HK-2 (cell line): Measurements from ENCODE around the gene ICE1.
"Not testable (repeated sequence)": the region's sequence is repeated elsewhere in the genome, so short reads cannot be mapped to it uniquely, and the experiment has no call there.

Experiments used
- DNase-seq: peaks from one replicate; pipeline ENCODE4 v3.0.0-alpha.2; 2018; ENCODE audit not compliant: unreplicated experiment

Gene ICE1

DNA sequence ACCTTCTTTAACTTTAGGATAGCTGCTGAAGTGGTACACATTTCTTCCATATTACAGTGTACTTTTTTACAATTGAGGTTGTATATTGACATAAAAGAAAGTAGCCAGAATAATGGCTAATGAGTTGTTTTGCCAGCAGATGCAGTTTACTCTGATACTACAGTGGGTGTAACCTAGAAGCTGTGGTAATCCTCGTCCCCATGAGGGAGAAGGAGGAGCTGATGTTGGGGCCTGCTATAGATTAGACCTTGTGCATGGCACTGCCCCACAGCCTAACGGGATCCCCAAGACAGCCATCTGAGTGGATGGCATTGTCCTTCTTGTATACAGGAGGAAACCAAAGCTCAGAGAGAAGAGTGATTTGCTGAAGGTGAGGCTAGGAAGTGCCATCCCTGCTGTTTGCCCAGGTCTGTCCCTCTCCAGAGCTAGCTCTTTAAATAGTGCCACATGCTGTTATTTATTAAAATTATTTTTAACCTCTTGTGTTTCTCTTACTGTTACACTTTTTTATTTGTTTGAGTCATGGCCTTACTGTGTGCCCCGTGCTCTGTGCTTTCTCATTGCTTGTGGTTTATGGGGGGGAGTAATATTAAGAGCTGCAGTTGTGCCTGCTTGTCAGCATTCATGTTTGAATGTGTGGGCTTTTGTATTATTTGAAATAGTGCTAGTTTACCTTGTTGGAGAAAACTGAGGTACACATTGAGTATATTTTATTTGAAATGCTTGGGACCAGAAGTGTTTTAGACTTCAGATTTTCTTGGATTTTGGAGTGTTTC lies 65.3 kb downstream of the ICE1 start:
- no peak for DNase-seq

DNA sequence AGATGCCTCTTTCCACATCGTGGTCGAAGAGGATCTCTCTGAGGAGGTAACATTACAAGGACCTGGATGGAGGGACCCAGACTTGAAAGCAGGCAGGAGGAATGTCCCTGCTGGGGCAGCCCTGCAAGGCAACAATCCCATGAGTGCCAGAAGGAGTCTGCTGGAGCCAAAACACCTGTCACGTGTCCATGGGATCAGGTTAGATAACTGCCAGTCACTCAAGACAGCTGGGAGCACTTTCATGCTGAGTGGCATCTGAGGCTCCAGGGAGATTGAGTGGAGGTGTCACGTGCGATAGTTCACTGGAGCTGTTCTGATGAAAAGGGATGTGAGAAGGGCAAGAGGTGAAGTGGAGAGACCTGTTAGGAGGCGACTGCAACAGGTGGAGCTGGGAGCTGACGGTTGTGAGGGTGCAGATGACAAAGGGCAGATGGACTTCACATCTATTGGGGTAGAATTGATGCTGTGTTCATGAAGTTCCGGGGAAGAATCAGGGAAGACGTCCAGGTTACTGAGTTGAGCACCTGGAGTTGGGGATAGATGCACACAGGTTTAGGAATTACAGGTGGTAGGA lies 68.4 kb downstream of the ICE1 start:
- no peak for DNase-seq

DNA sequence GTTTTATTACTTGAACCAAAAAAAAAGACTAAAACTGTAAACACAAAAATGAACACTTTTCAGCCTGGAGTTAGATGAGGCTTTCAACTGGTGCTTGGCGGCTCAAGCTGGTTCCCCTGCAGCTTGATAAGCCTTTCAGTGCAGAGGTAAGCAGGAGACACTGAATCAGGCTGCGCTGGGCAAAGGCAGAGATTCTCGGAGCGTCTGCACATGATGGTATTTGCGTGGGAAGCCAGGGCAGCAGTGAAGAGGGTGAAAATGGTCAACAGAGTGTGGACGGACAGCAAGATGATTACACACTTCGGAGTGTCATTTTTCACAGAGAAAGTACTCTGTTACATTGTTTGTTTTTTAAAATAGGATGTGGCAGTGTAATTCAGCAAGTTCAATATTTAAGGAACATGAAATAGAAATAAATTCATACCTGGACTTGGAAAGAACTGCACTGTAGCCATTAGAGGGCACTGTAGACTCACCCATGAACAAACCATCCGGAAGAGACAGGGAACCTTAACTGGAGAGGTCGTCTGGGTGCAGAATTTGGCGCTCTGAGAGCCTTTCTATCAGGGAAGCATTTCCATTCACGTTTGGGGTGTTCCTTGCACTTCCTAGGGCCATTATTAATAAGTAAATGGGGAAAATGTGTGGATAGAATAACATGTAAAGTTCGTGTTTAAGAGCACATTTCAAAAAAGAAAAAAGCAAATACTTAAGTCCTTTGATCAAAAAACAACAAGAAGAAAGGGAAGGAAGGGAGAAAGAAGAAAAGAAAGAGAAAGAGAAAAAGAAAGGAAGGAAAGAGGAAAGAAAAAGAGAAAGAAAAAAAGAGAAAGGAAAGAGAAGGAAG lies 69.8 kb downstream of the ICE1 start:
- no peak for DNase-seq

DNA sequence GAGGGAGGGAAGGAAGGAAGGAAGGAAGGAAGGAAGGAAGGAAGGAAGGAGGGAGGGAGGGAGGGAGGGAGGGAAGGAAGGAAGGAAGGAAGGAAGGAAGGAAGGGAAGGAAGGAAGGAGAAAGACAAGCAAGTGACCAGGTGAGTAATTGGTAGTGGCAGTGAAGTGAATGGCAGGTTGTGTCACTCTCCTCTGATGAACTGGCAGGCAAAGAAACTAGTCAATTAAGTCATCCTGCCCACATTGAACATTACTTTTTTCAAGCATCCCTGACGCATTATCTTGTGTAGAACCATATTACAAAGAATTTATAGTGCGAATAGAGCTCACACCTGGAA lies 70.4 kb downstream of the ICE1 start:
- DNase-seq, result not testable (repeated sequence)

DNA sequence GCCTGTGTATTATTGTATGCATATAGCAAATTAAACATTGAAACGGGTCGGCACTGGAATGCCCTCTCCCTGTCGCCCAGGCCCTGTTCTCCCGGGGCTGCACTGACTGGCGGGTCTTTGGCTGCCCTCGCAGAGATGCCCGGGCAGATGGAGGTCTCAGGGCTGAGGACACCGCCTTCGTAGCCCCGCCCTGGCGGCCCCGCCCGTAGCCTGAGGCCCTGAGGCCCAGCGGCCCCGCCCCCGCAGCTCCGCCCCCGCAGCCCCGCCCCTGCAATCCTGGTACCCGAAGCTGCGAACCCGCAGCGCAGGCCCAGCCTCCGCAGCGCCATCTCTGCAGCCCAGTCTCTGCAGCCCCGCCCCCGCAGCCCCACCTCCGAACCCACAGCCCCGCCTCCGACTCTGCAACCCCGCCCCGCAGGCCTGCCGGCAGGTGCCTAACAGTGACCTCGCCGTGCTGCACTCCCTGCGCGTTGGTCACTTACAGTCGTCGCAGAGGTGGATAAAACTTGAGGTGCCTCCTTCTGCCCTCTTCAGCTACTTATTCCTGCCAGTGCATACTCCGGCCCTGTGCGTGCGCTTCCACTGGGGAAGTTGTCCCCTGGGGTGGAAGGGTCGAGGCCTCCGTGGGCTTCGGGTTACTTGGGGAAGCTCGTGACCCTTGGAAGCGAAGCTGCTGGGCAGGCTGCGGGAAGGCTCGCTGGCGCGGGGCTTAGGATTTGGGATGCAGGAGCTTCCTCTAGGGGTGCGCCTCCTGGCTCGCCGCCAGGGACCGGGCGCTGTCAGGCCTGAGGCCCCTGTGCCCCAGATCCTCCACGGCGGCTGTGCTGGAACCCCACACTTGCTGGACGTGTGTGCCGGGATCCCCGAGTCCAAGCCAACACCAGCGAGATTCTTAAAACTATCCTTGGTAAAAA lies 72.3 kb downstream of the ICE1 start:
- no peak for DNase-seq

DNA sequence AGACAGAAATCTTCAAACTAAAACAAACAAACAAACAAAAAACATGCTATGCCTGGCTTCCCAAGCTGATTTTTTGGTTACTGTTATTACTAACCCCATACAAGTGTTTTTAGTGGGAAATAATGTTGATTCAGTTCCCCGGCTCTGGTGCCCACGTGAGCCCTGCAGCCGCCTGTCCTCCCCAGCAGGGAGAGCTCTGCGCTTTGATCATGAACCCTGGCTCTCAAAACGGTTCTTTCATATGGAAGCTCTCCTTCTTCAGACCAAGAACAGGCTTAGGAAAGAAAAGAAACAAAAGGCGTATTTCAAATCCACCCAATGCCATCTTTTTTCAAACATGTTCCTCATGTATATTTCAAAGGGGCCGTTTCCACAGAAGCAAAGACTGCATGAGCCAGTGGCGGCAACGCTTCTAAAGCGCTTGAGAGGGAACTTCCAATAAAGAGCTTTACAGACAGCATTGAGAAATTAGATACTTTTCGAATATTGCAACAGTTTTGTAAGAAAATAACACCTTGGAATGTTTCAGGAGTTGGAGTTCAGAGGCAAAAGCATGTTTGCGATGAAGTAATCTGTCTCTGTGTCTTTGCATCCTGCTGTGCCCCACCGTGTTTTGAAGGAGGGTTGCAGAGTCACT lies 74.8 kb downstream of the ICE1 start:
- DNase-seq, result peak; percentile 14

DNA sequence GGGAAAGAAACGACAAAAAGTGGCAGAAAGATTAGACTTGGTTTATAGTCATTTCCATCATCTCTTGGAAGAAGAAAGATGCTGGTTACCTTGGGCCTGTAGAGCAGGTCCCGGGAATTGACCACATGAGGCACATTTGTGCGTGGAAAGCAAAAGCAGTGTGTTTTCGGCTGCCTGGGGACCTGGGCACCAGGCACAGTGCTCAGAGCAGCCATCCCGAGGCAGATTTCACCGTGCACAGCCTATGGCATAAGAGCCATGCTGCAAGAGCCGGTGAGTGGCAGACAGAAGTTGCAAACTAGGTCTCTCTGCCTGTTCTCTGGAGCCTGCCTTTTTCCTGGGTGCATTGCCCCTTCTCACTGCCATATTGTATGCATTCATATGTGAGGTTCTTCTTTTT lies 77.0 kb downstream of the ICE1 start:
- DNase-seq, result no peak

DNA sequence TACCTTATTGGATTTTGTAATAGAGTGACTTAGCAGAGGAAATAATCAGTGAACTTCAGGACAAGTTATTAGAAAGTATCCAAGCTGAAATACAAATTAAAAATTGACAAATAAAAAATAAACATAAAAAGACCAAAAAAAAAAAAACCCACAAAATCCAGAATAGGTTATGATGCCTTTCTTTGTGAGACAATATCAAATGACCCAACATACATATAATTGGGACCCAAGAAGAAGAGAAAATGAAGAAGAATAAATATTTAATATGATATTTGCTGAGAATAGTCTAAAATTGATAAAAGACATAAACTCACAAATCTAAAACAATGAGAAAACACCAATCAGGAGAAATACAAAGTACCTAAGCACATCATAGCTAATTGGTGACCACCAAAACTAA lies 81.8 kb downstream of the ICE1 start:
- DNase-seq, result no peak

DNA sequence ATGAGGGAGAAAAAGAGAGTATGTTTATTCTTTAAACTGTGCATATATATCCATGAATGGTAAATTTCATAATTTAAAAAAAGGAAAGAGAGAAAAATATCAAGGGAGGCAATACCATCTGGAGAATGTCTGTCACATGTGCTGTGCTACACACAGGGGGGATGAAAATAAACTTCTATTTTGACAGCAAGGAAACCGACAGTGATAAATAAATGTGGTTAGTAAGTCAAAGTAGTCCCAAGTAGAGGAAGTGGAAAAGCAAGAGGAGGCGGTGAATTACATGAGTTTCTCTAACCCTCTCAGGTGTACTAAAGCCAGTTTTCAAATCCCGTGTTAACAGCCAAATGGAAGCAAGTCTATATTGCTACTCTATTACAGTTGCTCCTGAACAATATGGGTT lies 83.3 kb downstream of the ICE1 start:
- DNase-seq, result no peak

DNA sequence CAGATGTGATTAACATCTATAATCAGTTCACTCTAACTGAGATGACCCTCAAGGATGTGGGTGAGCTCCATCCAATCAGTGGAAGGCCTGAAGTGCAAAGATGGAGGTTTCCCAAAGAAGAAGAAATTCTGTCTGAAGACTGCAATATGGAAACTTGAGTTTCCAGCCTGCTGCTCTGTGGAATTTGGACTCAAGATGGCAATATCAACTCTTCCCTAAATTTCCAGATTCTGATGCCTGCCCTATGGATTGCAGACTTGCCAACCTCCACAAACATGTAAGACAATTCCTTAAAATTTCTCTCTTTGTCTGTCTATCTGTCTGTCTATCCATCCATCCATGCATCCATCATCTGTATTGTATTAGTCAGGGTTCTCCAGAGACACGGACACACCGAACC lies 85.9 kb downstream of the ICE1 start:
- DNase-seq, result no peak

DNA sequence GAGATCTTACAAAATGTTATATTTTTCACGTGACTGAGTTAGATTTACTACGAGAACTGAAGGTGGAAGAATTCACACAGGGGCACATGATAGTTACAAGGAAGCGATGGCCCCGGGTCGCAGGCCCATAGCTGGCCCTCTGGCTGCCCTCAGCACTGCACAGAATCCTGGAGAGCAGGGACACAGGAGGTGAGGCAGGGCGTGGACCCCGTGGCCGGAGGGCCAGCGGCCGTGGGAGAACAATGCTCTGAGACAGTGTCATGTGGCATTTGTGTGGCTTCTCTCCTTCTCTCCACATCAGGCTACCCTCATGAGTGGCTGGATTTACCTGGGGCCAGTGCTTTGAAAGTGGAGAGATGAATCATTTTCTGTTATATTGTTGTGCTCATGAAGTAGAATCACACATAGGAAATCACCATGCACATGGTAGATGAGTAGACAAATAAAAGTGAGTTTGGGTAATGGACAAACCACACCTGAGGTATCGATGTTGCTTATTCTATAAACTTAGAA lies 89.5 kb downstream of the ICE1 start:
- no peak for DNase-seq

DNA sequence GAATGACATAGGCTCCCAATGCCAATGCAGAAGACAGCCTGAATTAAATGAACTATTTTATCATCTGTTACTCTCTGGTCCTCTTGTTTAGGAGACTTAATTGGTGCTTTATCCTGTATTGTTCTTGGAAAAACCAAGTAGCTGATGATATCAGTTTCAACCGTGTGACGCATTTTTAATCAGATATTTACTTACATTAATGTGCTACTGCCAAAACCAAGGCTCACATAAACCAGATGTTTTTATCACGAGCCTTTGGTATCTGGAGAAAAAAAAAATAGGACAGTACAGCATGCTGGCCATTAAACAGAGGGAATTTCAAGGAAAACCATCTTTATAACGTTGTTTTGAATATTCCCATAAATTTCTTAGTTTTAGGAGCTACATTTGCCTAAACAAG lies 90.1 kb downstream of the ICE1 start:
- no peak for DNase-seq

DNA sequence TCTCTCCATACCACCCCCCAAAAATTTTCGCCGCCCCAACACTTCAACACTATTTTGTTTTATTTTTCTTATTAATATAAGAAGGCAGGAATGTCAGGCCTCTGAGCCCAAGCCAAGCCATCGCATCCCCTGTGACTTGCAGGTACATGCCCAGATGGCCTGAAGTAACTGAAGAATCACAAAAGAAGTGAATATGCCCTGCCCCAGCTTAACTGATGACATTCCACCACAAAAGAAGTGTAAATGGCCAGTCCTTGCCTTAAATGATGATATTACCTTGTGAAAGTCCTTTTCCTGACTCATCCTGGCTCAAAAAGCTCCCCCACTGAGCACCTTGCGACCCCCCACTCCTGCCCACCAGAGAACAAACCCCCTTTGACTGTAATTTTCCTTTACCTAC lies 98.1 kb downstream of the ICE1 start:
- DNase-seq, result not testable (repeated sequence)

DNA sequence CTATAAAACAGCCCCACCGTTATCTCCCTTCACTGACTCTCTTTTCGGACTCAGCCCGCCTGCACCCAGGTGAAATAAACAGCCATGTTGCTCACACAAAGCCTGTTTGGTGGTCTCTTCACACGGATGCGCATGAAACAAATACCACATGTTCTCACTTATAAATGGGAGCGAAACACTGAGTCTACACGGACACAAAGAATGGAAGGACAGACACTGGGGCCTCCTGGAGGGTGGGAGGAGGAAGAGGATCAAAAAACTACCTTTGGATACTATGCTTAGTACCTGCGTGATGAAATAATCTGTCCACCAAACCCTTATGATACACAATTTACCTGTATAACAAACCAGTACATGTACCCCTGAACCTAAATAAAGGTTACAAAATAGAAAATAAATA lies 98.6 kb downstream of the ICE1 start:
- no peak for DNase-seq

DNA sequence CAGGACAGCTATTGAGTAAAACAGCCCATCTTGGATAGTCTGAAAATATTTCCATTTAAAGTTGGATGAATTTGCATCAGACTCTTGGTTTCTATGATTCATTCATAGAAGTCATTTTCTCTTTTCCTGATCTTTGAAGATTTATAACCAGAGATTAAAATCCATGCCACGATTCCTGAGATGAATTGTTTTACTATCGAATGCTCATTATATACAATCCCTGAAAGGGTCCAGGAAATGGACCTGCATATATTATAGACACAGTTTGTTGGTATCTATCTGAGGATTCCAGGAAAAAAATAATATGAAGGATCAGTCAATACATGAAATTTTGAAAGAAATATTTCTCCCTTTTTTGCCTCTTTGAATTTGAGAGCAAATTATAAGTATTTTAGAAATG lies 99.0 kb downstream of the ICE1 start:
- no peak for DNase-seq

DNA sequence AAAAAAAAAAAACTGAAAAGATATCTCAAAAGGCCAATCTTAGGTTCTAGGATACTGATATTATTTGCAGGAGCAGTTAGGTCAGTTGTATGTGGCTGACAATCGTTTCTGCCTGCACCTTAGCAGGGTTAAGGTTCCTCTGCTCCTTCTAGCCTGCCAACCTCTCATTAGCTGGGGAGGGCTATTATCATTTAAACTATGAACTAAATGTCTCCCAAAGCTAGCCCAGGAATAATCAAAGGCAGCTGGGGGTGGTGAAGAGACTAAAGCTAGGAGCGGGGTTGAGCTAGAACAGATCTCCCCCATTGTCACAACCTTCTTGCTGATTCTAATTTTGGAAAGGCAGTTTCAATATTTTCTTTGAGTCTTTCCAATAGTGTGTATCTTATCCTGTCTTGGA lies 99.9 kb downstream of the ICE1 start:
- DNase-seq, result no peak

DNA sequence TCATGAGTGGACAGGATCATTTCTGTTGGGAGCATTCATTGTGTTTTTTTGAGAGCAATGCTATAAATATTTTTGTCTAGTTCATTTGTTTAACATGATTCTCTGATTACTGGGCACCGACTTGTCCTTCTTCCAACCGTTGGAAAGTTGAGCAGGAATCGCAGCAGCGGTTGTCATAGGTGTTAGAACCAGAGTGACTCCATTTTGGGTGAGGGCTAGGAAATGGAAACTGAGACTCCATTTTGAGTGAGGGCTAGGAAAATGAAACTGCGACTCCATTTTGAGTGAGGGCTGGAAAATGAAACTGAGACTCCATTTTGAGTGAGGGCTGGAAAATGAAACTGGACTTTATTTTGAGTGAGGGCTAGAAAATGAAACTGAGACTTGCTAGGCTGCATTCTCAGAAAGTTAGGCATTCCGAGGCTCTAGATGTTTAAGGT lies 100.6 kb downstream of the ICE1 start:
- no peak for DNase-seq

DNA sequence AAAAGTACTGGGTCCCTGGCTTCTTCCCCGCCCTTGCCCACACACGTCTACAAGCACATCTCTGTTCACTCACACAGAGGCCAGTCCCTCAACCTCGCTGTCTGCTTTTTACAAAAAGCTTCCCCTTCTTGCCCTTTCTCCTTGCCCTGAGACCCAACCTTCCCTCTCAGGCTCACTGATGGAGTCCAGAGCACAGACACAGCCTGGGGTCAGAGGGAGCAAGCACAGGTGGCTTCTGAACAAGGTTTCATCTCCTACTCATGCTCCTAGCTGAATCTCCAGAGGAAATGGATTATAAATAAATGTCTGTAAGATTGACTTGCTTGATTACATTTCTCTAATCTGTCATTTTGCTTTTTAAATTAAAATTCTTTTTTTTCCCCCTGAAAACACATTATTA lies 101.8 kb downstream of the ICE1 start:
- DNase-seq, result no peak

DNA sequence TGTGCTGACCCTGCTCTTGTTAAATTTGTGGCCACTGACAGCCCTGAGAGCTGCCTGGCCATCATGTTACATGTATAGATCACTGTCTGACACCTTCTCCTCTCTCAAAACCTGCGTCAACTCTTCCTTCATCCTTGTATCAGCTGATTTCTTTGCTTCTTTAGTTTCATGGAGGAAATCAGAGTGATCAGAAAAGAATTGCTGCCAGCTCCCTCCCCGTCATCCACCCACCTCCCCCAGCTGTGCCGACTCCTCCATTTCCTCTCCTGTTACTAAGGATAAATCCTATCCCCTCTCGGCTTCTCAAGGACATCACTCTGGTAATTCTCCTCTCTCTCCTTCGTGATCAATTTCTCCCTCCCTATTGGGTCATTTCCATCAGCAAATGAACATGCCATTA lies 108.9 kb downstream of the ICE1 start:
- DNase-seq, result no peak

DNA sequence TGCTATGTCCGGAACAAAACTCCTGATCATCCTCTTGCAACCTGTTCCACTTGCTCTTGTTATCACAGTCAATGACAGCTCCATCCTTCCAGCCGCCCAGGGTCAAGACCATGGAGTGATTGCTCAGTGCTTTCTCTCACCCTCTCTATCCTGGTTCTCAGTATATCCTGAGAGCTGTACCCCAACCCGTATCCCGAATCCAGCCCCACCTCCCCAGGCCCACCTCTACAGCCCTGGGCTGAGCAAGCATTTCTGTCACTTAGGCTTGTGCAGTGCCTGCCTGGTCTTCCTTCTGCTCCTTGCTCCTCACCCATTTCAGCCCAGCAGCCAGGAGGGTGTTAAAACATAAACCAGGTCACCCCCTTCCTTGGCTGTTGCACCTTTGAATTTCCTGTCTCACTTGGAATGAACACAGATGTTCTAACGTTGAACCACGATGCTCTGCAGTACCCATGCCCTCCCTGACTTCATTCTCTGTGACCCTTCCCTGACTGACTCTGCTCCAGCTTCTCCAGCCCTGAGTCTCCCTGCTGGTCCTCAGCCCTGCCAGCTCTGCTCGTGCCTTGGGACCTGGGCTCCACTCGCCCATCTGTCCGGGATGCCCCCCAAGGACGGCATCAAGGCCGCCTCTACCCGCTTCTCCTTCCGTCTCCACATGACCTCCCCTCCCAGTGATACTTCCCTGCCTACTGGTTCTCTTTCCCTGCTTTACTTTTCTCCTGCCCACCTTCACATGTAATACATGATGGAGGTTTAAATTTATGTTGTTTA lies 110.0 kb downstream of the ICE1 start:
- DNase-seq, result no peak
